Fibroblast of the aortic adventitia (primary cell): ENCODE measurements around the gene PHLDB2. TPM values are rescaled to one million over a fixed set of nuclear protein-coding genes. Genes with fewer than 3 reads are reported as not detected.

Experiments used
- DNase-seq: peaks from one replicate; pipeline ENCODE4 v3.0.0-alpha.2; 2010; ENCODE audit warnings: low read depth
- H3K4me3 ChIP-seq: 2 replicates; pipeline ENCODE4 v1.5.1; 2011; ENCODE audit warnings: low read depth, mild to moderate bottlenecking, control low read depth, low read length, moderate library complexity
- CTCF ChIP-seq: IDR thresholded peaks from 2 replicates; pipeline ENCODE4 v1.5.1; 2011; ENCODE audit warnings: mild to moderate bottlenecking, low read length, control low read depth, inconsistent platforms; ENCODE audit not compliant: insufficient read depth
- total RNA-seq: library from RNA; depleted of rRNA; stranded (reverse); fragments of >200 nt; gene quantifications from 2 replicates; pipeline ENCODE4 v1.2.3, GENCODE V29; 2012; ENCODE audit warnings: low replicate concordance

PHLDB2 gene
- total RNA-seq, 1 donor: 79.2 TPM

DNA sequence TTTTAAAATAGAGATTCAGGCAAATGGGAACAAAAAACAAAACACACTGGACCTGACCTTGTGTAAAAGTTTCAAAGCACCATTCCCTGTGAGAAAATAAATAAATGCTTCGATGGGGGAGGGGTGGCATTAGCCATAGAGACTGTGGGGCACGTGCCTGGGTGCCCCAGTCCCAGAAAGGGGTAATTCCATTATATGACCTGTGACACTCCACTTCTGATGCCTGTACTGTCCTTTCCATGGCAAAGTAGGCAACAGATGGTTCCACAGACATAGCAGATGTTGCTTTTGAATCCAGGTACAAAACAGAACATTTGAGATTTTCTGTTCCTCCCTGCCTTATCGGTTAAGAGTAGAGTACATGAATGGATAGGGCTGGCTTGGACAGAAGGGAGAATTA lies 3.9 kb downstream of the PHLDB2 start:
- TF ChIP-seq CTCF: no peak
- DNase-seq: no peak
- peak overlapping the region; percentile 38 for H3K4me3 ChIP-seq

- no peak overlapping the region for H3K4me3 ChIP-seq
- TF ChIP-seq CTCF: peak; percentile 15
- peak; percentile 48 for DNase-seq
These were observed 5.1 kb downstream of the PHLDB2 start for GRCh38 chr3:111863942-111864694.

- H3K4me3 ChIP-seq: peak overlapping the region; percentile 26
- TF ChIP-seq CTCF: peak; percentile 40
- DNase-seq: peak; percentile 96
These were observed 6.0 kb downstream of the PHLDB2 start for GRCh38 chr3:111864821-111865656.

DNA sequence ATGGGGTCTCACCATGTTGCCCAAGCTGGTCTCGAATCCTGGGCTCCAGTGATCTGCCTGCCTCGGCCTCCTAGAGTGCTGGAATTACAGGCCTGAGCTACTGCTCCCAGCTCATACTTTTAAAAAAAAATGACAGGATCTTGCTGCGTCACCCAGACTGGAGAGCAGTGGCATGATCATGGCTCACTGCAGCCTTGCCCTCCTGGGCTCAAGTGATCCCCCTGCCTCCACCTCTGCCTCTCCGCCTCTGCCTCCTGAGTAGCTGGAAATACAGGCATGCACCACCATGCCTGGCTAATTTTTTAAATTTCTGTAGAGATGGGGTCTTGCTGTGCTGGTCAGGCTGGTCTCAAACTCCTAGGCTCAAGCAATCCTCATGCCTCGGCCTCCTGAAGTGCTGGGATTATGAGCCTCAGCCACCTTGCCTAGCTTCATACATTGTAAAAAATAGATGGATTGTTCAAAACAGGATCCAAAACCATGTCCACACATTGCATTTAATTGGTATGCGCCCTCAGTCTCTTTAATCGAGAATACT lies 8.9 kb downstream of the PHLDB2 start:
- H3K4me3 ChIP-seq: no peak overlapping the region
- no peak for DNase-seq
- no peak for TF ChIP-seq CTCF

- no peak for DNase-seq
- no peak for TF ChIP-seq CTCF
- no peak overlapping the region for H3K4me3 ChIP-seq
These were observed 11.6 kb downstream of the PHLDB2 start for GRCh38 chr3:111870620-111871019.

DNA sequence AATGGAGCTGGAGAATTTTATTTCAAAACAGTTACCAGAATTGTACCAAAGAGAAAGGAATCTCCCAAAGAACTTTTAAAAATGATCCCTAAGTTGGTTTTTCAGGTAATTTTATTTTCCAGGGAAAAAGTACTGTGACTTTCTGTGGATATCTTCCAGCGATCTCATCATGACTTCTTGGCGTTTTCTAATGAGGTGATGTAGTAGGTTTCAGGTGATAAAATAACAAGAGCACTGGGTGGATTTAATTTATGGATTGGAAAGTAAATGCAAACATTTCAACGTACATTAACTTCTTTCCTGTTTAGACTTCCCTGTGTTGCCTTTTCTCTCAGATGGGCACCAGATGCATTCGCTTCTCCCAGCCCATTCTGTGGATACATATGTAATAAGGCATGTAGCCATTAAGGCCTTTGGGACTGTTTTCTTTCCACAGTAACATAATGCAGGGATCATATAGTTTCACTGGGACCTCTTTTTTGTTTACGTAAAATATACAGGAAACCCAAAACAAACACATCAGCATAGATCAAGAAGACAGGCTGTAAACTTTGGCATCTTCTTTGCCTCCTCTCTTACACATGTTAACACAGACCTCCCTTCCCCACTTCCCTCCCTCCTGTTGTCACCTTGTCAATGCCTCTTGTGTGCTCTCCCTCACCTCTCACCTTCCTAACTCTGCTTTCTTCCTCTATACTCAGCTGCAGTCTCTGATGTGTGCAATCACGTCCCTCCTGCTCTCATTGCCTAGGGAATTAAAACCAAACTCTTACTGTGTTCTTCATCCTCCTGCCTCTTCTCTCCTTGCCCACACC lies 13.0 kb downstream of the PHLDB2 start:
- no peak for TF ChIP-seq CTCF
- no peak overlapping the region for H3K4me3 ChIP-seq
- no peak for DNase-seq
